Activated T-helper 1 cell treated with Interleukin-2 at 50 U/mL for 16 hours (primary cell): ENCODE measurements around the gene PLCG2.

Experiments used
- DNase-seq: peaks from one replicate; pipeline ENCODE4 v3.0.0-alpha.2; 2020; ENCODE audit warnings: low read depth

The PLCG2 gene

DNA sequence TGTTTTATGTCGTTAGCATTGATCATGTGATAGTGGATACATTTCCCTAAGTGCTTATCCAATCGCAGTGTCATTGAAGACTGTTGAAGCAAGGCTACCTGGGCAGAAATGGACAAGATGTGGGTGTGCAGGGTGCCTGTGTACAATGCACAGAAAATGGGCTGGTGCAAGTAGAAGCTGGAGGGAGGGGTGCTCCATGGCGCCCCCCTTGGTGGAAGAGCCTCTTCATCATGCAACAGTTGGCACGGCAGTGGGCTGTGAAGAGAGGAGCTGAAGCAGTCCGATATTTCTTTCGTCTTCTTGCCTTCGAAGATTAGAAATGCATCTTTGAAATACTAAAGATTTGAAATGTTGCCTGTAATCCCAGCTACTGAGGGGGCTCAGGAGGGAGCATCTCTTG is 100.5 kb downstream of the PLCG2 start:
- DNase-seq: no peak

GRCh38 chr16:81880816-81881215 is 101.7 kb downstream of the PLCG2 start:
- DNase-seq: no peak

GRCh38 chr16:81881228-81881627 is 102.1 kb downstream of the PLCG2 start:
- DNase-seq: no peak

GRCh38 chr16:81882559-81882958 is 103.5 kb downstream of the PLCG2 start:
- DNase-seq: no peak

DNA sequence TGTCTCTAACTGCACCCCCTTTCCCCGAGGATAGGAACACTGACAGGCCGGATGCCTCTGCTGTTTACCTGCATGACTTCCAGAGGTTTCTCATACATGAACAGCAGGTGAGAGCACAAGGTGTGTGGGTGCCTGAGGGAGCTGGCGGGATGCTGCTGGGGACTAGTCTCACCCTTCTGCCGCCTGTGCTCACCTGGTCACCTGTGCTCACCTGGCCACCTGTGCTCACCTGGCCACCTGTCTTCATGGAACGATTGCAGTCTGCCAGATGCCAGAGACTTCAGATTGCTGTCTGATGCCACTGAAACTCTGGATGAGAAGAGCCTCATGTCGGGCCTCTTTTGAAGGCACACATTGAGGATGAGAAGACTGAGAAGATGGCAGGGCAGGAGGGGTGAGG is 104.1 kb downstream of the PLCG2 start:
- DNase-seq: no peak

- DNase-seq: no peak
These were observed 107.0 kb downstream of the PLCG2 start for GRCh38 chr16:81885976-81886586.

- DNase-seq: no peak
These were observed 109.7 kb downstream of the PLCG2 start for GRCh38 chr16:81888520-81889394.

DNA sequence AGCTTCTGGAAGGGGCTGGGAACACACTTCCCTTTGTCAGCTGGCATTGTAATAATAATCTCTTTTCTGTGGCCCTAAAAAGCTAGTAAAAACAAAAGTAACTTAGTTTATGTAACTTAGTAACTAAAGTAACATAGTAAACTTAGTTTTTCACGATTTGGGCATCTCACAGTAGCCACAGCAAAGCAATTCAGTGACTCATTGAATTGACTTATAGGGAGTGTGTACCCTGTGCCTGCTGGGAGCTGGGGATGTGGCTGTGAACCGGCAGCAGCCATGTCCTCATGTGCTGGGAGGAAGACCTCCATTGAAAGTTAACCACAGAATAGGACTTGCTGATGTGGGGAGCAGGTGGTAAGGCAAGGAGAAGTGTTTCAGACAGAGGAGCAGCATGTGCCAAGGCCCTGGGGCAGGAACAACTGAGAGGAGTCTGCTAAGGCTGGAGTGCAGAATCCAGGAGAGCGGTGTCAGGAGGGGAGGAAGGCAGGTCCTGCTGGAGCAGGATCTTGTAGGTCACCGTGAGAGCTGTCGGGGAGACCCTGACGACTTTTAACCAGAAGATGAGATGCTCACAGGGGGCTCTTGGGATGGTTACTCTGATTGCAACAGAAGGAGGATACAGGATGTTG is 112.8 kb downstream of the PLCG2 start:
- no peak for DNase-seq

DNA sequence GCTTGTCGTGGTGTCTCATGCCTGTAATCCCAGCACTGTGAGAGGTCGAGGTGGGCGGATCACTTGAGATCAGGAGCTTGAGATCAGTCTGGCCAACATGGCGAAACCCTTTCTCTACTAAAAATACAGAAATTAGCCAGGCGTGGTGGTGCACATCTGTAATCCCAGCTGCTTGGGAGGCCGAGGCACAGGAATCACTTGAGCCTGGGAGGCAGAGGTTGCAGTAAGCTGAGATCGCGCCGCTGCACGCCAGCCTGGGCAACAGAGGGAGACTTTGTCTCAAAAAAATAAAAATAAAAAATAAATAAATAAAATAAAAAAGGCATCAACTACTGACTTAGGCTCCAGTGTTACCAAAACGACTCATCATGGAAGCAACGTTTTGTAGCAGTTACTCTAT is 115.5 kb downstream of the PLCG2 start:
- no peak for DNase-seq

GRCh38 chr16:81896902-81897301 is 117.8 kb downstream of the PLCG2 start:
- DNase-seq: no peak

DNA sequence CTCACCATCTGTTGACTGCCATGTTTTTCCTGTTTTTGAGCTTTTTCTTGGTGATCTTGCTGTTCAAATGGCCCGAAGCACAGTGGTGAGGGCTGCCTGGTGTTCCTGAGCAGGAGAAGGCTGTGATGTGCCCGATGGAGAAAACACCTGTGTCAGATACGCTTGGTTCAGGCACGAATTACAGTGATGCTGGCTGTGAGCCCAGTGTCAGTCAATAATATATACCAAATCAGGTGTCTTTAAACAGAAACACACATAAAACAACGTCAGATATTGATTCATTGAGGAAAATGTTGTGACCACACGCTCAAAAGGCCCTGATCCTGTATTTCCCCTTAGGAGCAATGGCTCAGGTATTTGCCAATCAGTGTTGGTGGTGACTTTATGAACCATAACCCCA is 120.5 kb downstream of the PLCG2 start:
- no peak for DNase-seq

DNA sequence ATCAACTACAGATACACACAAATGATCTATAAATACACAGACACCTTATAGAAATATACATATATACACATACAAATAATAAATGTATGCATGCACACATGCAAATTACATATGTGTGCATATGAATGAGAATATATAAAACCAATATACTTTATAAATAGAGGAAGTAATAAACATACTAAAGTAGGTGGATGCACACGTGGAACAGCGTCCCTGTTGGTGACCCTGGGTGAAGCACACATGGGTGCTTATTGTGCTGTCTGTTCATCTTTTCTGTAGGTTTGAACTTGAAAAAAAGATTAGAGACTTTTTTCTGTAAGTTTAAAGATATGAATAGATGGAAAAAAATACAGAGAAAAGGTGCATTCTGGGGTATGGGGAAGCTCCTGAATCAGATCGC is 120.9 kb downstream of the PLCG2 start:
- no peak for DNase-seq

- DNase-seq: no peak
These were observed 121.4 kb downstream of the PLCG2 start for GRCh38 chr16:81900456-81900855.

DNA sequence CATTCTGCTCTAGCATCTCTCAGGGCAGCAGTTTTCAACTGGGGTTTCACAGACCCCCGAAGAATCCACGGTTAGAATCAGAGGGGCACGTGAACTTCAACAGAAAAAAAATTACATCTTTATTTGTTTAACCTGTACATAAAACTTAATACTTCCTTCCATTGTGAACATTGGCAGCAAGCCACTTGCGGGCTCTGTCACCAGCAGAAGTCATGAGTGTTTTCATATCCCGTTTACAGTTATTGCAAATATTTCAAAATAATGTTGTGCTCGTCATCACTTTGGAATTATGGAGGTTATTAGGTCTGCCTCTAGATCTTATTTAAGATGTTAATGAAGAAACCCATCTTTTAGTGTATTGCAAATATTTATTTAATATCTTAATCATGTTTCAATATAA is 122.4 kb downstream of the PLCG2 start:
- DNase-seq: no peak

GRCh38 chr16:81902025-81902424 is 122.9 kb downstream of the PLCG2 start:
- DNase-seq: no peak

- DNase-seq: no peak
These were observed 125.2 kb downstream of the PLCG2 start for GRCh38 chr16:81904320-81904719.

DNA sequence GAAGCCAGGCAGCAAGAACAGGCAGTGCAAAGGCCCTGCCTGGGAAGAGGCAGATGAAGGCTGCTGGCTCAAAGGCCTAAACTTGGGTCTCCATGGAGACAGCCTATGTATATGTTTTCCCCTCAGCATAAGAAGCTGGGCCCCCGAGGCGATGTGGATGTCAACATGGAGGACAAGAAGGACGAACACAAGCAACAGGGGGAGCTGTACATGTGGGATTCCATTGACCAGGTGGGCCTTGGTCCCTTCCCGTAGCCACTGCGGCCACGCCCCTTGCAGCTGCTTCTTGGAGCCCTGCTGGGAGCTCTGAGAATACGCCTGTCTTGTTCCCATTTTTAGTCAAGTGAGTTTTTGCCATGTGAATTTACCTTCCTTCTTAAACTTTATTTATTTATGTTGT is 126.2 kb downstream of the PLCG2 start:
- DNase-seq: no peak

DNA sequence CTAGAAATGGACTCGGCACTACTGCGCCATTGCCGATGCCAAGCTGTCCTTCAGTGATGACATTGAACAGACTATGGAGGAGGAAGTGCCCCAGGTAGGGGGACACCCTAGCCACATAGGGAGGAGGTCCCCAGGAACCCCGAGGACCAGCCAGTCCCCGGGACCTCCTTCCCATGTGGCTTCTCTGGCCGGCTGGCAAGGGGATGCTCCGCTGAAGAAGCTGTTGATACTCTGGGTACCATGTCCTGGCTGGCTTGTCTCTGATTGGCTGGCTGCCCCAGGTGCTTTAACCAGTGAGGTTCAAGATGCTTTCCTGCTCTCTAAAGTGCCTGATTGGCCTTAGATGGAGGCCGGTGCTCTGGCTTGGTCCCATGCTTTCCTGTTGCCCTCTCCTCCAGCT is 128.6 kb downstream of the PLCG2 start:
- DNase-seq: no peak

DNA sequence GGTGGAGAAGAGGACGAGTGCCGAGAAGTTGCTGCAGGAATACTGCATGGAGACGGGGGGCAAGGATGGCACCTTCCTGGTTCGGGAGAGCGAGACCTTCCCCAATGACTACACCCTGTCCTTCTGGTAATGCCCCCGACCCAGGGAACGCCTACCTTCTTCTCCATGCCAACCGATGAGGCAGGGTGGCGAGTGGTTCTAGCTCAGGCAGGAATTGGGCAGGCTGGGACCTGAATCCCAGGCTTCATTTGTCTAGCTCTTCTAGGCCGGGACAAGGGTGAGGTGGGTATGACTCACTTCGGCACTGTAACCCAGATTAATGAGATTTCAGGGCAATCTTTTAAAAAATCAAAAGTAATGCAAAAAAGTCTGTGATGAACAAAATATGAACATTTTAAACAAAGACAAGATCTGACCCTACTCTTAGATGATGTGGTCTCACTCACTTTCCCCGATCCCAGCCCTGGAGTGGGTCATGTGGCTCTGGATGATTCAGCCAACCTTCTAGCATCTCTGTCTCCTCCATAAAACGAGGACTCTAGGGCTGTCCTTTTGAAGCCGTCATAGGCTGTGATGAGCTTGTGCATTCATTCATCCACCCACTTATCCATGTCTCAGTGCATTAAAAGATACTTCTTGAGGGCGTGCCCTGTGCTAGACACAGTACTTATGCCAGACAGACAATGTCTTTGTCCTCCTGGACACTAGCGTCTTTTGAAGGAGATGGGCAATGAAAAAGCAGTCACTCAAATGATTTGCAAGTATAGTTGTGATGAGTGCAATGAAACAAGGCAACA is 129.6 kb downstream of the PLCG2 start:
- no peak for DNase-seq

GRCh38 chr16:81910366-81910885 is 131.3 kb downstream of the PLCG2 start:
- DNase-seq: no peak

- DNase-seq: no peak
These were observed 133.3 kb downstream of the PLCG2 start for GRCh38 chr16:81912395-81912794.

- DNase-seq: no peak
These were observed 134.1 kb downstream of the PLCG2 start for GRCh38 chr16:81913222-81913621.
